Astrocyte of the spinal cord (primary cell): ENCODE data around the gene CDK13.
A peak's percentile ranks its signal among the peaks of the same experiment; 100 is the strongest.

ENCODE experiments used
- DNase-seq: peaks from one replicate; pipeline ENCODE4 v3.0.0; 2011; ENCODE audit warnings: low read depth, low spot score
- H3K4me3 ChIP-seq: 2 replicates; pipeline ENCODE4 v1.5.1; 2011; ENCODE audit warnings: low read depth, mild to moderate bottlenecking, low read length, moderate library complexity
- CTCF ChIP-seq: IDR thresholded peaks from 2 replicates; pipeline ENCODE4 v1.5.1; 2012; ENCODE audit warnings: low read depth, mild to moderate bottlenecking, low read length, inconsistent platforms
- in situ Hi-C: cut with HindIII; loops from 2 replicates; pipeline ENCODE4 v1.10.0; 2017; ENCODE audit warnings: low sequenced_read_pairs

The CDK13 gene

GRCh38 chr7:39949971-39950472 is at the start of gene CDK13:
Gene CDK13, plus strand, starts transcription at chr7:39950256. Its CDS starts 386 bp downstream, at chr7:39950642.
- H3K4me3 ChIP-seq, result peak within 1 kb of the TSS; percentile 90
- in situ Hi-C loops, result no loop called here
- peak; percentile 74 for DNase-seq
- no peak for TF ChIP-seq CTCF

GRCh38 chr7:39904077-39904486 is 46.0 kb upstream of the CDK13 start:
- no peak for DNase-seq
- no peak for TF ChIP-seq CTCF
- in situ Hi-C loops, result no loop called here
- H3K4me3 ChIP-seq, result no peak overlapping the region

GRCh38 chr7:39908141-39908540 is 41.9 kb upstream of the CDK13 start:
- no peak for DNase-seq
- no peak overlapping the region for H3K4me3 ChIP-seq
- TF ChIP-seq CTCF, result no peak
- in situ Hi-C loops, result no loop called here

GRCh38 chr7:39908973-39909372 is 41.1 kb upstream of the CDK13 start:
- no peak for DNase-seq
- no peak for TF ChIP-seq CTCF
- in situ Hi-C loops, result no loop called here
- H3K4me3 ChIP-seq, result no peak overlapping the region

- no peak for TF ChIP-seq CTCF
- H3K4me3 ChIP-seq, result no peak overlapping the region
- in situ Hi-C loops, result no loop called here
- no peak for DNase-seq
These were observed 40.5 kb upstream of the CDK13 start for GRCh38 chr7:39909526-39909925.

- H3K4me3 ChIP-seq, result no peak overlapping the region
- peak; percentile 18 for DNase-seq
- no peak for TF ChIP-seq CTCF
- in situ Hi-C loops, result no loop called here
These were observed 39.8 kb upstream of the CDK13 start for GRCh38 chr7:39910108-39910869.
